WTC11 (cell line): ENCODE measurements around the gene ADRB1. TPM values are rescaled to one million over a fixed set of nuclear protein-coding genes. Genes with fewer than 3 reads are reported as not detected.

Experiments
- ATAC-seq: fragments of 200-7000 bp; cut with Tn5 transposase; 2 replicates; pipeline ENCODE4 v1.10.0; 2021; ENCODE audit warnings: mild to moderate bottlenecking, moderate library complexity
- CTCF ChIA-PET: fragments of 300-600 bp; sonication (Branson Sonifier 250); formaldehyde crosslinking; loops from one replicate; lab custom pipeline; 2021; ENCODE audit warnings: antibody characterized with exemption; lab: Charles Lee
- POLR2A ChIA-PET: fragments of 350-600 bp; sonication (Branson Sonifier 250); formaldehyde crosslinking; loops from one replicate; lab custom pipeline; 2021; ENCODE audit warnings: antibody characterized with exemption; lab: Charles Lee
- DNase-seq: peaks from one replicate; pipeline ENCODE4 v3.0.0; 2021; ENCODE audit warnings: low spot score
- H3K27ac Mint-ChIP-seq: 2 replicates; pipeline ENCODE4 v1.8.0; 2021; ENCODE audit warnings: mixed read lengths
- H3K27me3 Mint-ChIP-seq: 2 replicates; pipeline ENCODE4 v1.8.0; 2021; ENCODE audit warnings: low read depth, mild to moderate bottlenecking, moderate library complexity, mixed read lengths
- H3K36me3 Mint-ChIP-seq: 2 replicates; pipeline ENCODE4 v1.8.0; 2021; ENCODE audit warnings: mixed read lengths
- H3K4me1 Mint-ChIP-seq: 2 replicates; pipeline ENCODE4 v1.8.0; 2022; ENCODE audit warnings: mixed read lengths
- H3K4me3 Mint-ChIP-seq: 2 replicates; pipeline ENCODE4 v1.8.0; 2021; ENCODE audit warnings: mild to moderate bottlenecking, moderate library complexity, mixed read lengths
- H3K9me3 Mint-ChIP-seq: 2 replicates; pipeline ENCODE4 v1.8.0; 2021; ENCODE audit warnings: mixed read lengths
- CREB1 ChIP-seq: sonication (generic); formaldehyde crosslinking; IDR thresholded peaks from 2 replicates; pipeline ENCODE4 v1.8.0; 2023; ENCODE audit warnings: mild to moderate bottlenecking, missing genetic modification reagents
- EMX1 ChIP-seq: fragments of 250-450 bp; sonication (Bioruptor Pico); IDR thresholded peaks from 2 replicates; pipeline ENCODE4 v1.8.0; 2021; ENCODE audit warnings: mild to moderate bottlenecking
- FOXK1 ChIP-seq: sonication (generic); formaldehyde crosslinking; IDR thresholded peaks from 2 replicates; pipeline ENCODE4 v1.8.0; 2022; ENCODE audit warnings: mild to moderate bottlenecking, moderate library complexity, missing genetic modification reagents
- FOXP1 ChIP-seq: sonication (generic); formaldehyde crosslinking; IDR thresholded peaks from 2 replicates; pipeline ENCODE4 v1.8.0; 2022; ENCODE audit warnings: missing genetic modification reagents, mild to moderate bottlenecking, moderate library complexity, borderline replicate concordance
- GRHL2 ChIP-seq: fragments of 250-450 bp; sonication (Bioruptor Pico); IDR thresholded peaks from 2 replicates; pipeline ENCODE4 v1.8.0; 2022; ENCODE audit warnings: mild to moderate bottlenecking, moderate library complexity; ENCODE audit not compliant: insufficient replicate concordance, severe bottlenecking
- GTF2I ChIP-seq: fragments of 250-450 bp; sonication (Bioruptor Pico); conservative IDR thresholded peaks from 2 replicates; pipeline ENCODE4 v1.4.0; 2021; ENCODE audit warnings: mild to moderate bottlenecking
- MYBL2 ChIP-seq: sonication (generic); formaldehyde crosslinking; IDR thresholded peaks from 2 replicates; pipeline ENCODE4 v1.8.1; 2023; ENCODE audit warnings: mild to moderate bottlenecking, moderate library complexity, missing genetic modification reagents
- NFYB ChIP-seq: sonication (generic); formaldehyde crosslinking; conservative IDR thresholded peaks from 2 replicates; pipeline ENCODE4 v1.8.0; 2022; ENCODE audit warnings: low read depth, missing genetic modification reagents
- RELA ChIP-seq: sonication (generic); formaldehyde crosslinking; IDR thresholded peaks from 2 replicates; pipeline ENCODE4 v1.8.1; 2022; ENCODE audit warnings: missing genetic modification reagents, mild to moderate bottlenecking, borderline replicate concordance
- TEAD1 ChIP-seq: sonication (generic); formaldehyde crosslinking; IDR thresholded peaks from 2 replicates; pipeline ENCODE4 v1.8.0; 2022; ENCODE audit warnings: mild to moderate bottlenecking, missing genetic modification reagents
- TP53 ChIP-seq: sonication (generic); formaldehyde crosslinking; IDR thresholded peaks from 2 replicates; pipeline ENCODE4 v1.8.1; 2023; ENCODE audit warnings: mild to moderate bottlenecking, missing genetic modification reagents
- ZNF121 ChIP-seq: sonication (generic); formaldehyde crosslinking; IDR thresholded peaks from 2 replicates; pipeline ENCODE4 v1.8.0; 2023; ENCODE audit warnings: missing genetic modification reagents
- ZNF317 ChIP-seq: sonication (generic); formaldehyde crosslinking; IDR thresholded peaks from 2 replicates; pipeline ENCODE4 v1.8.1; 2023; ENCODE audit warnings: low read depth, mild to moderate bottlenecking, moderate library complexity, missing genetic modification reagents, borderline replicate concordance
- ZNF416 ChIP-seq: fragments of 250-450 bp; sonication (Bioruptor Pico); IDR thresholded peaks from 2 replicates; pipeline ENCODE4 v1.9.0; 2021; ENCODE audit warnings: mild to moderate bottlenecking, inconsistent platforms
- total RNA-seq: library from RNA; stranded (reverse); gene quantifications from 3 replicates; pipeline ENCODE4 v1.2.3, GENCODE V29; 2021
- TF ChIP-seq, protein P1 (sequence below): fragments of 200-600 bp; IDR thresholded peaks from 2 replicates; pipeline ENCODE4 v1.8.0; 2022; ENCODE audit warnings: antibody characterized with exemption
- TF ChIP-seq, protein P2 (sequence below): sonication (generic); formaldehyde crosslinking; conservative IDR thresholded peaks from 2 replicates; pipeline ENCODE4 v1.8.1; 2022; ENCODE audit warnings: mild to moderate bottlenecking, missing genetic modification reagents
- TF ChIP-seq, protein P3 (sequence below): sonication (generic); formaldehyde crosslinking; IDR thresholded peaks from 2 replicates; pipeline ENCODE4 v1.8.0; 2022; ENCODE audit warnings: mild to moderate bottlenecking, missing genetic modification reagents
- TF ChIP-seq, protein P4 (sequence below): fragments of 250-450 bp; sonication (Bioruptor Pico); IDR thresholded peaks from 2 replicates; pipeline ENCODE4 v1.9.0; 2021; ENCODE audit warnings: mild to moderate bottlenecking
- TF ChIP-seq, protein P5 (sequence below): sonication (generic); formaldehyde crosslinking; IDR thresholded peaks from 2 replicates; pipeline ENCODE4 v1.8.1; 2023; ENCODE audit warnings: mild to moderate bottlenecking, missing genetic modification reagents, moderate library complexity
- TF ChIP-seq, protein P6 (sequence below): fragments of 250-450 bp; sonication (Bioruptor Pico); conservative IDR thresholded peaks from 2 replicates; pipeline ENCODE4 v1.9.0; 2021; ENCODE audit warnings: mild to moderate bottlenecking
- TF ChIP-seq, protein P7 (sequence below): sonication (generic); formaldehyde crosslinking; IDR thresholded peaks from 2 replicates; pipeline ENCODE4 v1.8.1; 2022; ENCODE audit warnings: low read depth, missing genetic modification reagents, borderline replicate concordance

The ADRB1 gene
- total RNA-seq, 1 experiment from 2014 or later, result 0.35 TPM

DNA sequence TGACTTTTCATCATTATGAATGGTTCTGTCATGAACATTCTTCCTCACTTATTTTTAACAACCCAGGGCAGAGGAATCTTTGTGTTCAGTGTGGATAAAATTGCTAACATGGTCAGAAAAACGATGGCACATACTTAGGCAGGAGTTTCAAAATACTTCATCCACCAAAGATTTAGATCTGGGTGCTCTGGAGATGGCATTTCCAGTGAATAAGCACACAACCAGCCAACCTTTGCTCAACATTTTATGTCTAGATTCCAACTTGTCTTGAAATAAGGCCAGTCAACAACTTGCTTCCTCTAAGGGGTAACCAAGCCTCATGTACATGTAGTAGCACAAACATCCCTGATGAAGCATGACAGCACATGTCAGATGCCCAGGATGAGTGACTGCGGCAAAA is 33.4 kb upstream of the ADRB1 start:
- no peak for TF ChIP-seq MYBL2 (CRISPR knock-in tag)
- no peak for TF ChIP-seq TEAD1 (CRISPR knock-in tag)
- no peak for TF ChIP-seq FOXK1 (CRISPR knock-in tag)
- ATAC-seq, result no peak
- Mint-ChIP-seq H3K4me3 (no peak overlapping the region), H3K27ac (no peak overlapping the region), H3K9me3 (peaks cover 6% of the 10 kb centered on the region), H3K27me3 (no peaks in the 10 kb centered on the region), H3K4me1 (no peaks in the 10 kb centered on the region), H3K36me3 (peaks cover 2% of the 10 kb centered on the region)
- ChIA-PET POLR2A (no interaction called here), CTCF (no interaction called here)
- no peak for DNase-seq

DNA sequence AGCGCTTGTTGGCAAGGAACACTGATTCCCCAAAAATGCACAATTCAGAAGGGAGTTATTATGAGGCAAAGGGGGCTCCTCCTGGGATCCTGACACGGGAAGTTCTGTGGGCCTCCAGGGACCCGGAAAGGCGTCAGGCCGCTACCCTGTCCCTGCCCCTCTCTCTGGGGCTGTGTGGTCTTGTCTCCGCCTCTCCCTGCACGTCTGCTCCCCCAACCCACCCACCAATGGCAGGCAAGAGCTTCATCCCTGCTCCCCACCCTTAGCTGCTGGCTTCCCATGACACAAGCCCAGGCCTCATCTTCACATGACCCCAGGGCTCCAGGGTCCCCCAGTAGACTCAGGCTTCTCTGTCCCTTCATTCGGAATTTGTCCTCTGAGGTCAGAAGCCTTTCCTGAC is 31.0 kb upstream of the ADRB1 start:
- no peak overlapping the region for H3K4me3 Mint-ChIP-seq
- peaks cover 8% of the 10 kb centered on the region for H3K36me3 Mint-ChIP-seq
- ChIA-PET CTCF (interaction anchor here (0.6 to 1.0 kb wide), 2 partner anchors 10 to 242 kb away, joined by 3 to 4 read pairs; no protein-coding TSS in a partner anchor), POLR2A (interaction anchor here (0.5 kb wide), 1 partner anchor 76 kb away, joined by 4 read pairs; no protein-coding TSS in a partner anchor)
- ATAC-seq, result peak; percentile 32; the same call in 1 of the 2 replicates
- H3K9me3 Mint-ChIP-seq, result peaks cover 18% of the 10 kb centered on the region
- no peak for DNase-seq
- H3K4me1 Mint-ChIP-seq, result no peaks in the 10 kb centered on the region
- TF ChIP-seq GTF2I (CRISPR knock-in tag) (no peak), EMX1 (CRISPR knock-in tag) (no peak), TP53 (CRISPR knock-in tag) (no peak), CREB1 (CRISPR knock-in tag) (no peak), RELA (no peak), FOXP1 (CRISPR knock-in tag) (no peak), GRHL2 (CRISPR knock-in tag) (no peak), NFYB (no peak)
- TF ChIP-seq, protein P1, sequence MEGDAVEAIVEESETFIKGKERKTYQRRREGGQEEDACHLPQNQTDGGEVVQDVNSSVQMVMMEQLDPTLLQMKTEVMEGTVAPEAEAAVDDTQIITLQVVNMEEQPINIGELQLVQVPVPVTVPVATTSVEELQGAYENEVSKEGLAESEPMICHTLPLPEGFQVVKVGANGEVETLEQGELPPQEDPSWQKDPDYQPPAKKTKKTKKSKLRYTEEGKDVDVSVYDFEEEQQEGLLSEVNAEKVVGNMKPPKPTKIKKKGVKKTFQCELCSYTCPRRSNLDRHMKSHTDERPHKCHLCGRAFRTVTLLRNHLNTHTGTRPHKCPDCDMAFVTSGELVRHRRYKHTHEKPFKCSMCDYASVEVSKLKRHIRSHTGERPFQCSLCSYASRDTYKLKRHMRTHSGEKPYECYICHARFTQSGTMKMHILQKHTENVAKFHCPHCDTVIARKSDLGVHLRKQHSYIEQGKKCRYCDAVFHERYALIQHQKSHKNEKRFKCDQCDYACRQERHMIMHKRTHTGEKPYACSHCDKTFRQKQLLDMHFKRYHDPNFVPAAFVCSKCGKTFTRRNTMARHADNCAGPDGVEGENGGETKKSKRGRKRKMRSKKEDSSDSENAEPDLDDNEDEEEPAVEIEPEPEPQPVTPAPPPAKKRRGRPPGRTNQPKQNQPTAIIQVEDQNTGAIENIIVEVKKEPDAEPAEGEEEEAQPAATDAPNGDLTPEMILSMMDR, result no peak
- TF ChIP-seq, protein P2, sequence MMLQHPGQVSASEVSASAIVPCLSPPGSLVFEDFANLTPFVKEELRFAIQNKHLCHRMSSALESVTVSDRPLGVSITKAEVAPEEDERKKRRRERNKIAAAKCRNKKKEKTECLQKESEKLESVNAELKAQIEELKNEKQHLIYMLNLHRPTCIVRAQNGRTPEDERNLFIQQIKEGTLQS, result no peak
- TF ChIP-seq, protein P3, sequence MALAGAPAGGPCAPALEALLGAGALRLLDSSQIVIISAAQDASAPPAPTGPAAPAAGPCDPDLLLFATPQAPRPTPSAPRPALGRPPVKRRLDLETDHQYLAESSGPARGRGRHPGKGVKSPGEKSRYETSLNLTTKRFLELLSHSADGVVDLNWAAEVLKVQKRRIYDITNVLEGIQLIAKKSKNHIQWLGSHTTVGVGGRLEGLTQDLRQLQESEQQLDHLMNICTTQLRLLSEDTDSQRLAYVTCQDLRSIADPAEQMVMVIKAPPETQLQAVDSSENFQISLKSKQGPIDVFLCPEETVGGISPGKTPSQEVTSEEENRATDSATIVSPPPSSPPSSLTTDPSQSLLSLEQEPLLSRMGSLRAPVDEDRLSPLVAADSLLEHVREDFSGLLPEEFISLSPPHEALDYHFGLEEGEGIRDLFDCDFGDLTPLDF (CRISPR knock-in tag), result no peak
- H3K27ac Mint-ChIP-seq, result no peak overlapping the region
- H3K27me3 Mint-ChIP-seq, result no peaks in the 10 kb centered on the region

DNA sequence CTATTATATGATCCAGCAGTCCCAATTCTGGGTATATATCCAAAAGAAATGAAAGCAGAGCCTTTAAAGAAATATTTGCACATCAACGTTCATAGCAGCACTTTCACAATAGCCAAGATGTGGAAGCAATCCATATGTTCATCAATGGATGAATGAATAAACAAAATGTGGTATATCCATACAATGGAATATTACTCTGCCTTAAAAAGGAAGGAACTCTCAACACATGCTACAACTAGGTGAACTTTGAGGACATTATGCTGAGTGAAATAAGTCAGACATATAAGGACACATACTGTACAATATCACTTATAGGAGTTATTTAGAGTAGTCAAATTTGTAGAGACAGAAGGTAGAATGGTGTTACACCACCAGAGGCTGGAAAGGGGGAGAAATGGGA is 28.0 kb upstream of the ADRB1 start:
- Mint-ChIP-seq H3K4me1 (no peaks in the 10 kb centered on the region), H3K27me3 (no peaks in the 10 kb centered on the region; the same call in 1 of the 2 replicates), H3K27ac (no peak overlapping the region), H3K4me3 (no peak overlapping the region), H3K9me3 (peaks cover 18% of the 10 kb centered on the region), H3K36me3 (peaks cover 8% of the 10 kb centered on the region)
- ATAC-seq, result no peak
- ChIA-PET POLR2A (no interaction called here), CTCF (no interaction called here)
- DNase-seq, result no peak
- TF ChIP-seq, protein P4, sequence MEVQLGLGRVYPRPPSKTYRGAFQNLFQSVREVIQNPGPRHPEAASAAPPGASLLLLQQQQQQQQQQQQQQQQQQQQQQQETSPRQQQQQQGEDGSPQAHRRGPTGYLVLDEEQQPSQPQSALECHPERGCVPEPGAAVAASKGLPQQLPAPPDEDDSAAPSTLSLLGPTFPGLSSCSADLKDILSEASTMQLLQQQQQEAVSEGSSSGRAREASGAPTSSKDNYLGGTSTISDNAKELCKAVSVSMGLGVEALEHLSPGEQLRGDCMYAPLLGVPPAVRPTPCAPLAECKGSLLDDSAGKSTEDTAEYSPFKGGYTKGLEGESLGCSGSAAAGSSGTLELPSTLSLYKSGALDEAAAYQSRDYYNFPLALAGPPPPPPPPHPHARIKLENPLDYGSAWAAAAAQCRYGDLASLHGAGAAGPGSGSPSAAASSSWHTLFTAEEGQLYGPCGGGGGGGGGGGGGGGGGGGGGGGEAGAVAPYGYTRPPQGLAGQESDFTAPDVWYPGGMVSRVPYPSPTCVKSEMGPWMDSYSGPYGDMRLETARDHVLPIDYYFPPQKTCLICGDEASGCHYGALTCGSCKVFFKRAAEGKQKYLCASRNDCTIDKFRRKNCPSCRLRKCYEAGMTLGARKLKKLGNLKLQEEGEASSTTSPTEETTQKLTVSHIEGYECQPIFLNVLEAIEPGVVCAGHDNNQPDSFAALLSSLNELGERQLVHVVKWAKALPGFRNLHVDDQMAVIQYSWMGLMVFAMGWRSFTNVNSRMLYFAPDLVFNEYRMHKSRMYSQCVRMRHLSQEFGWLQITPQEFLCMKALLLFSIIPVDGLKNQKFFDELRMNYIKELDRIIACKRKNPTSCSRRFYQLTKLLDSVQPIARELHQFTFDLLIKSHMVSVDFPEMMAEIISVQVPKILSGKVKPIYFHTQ (CRISPR knock-in tag), result no peak
- TF ChIP-seq, protein P5, sequence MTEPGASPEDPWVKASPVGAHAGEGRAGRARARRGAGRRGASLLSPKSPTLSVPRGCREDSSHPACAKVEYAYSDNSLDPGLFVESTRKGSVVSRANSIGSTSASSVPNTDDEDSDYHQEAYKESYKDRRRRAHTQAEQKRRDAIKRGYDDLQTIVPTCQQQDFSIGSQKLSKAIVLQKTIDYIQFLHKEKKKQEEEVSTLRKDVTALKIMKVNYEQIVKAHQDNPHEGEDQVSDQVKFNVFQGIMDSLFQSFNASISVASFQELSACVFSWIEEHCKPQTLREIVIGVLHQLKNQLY, result no peak
- TF ChIP-seq ZNF416 (CRISPR knock-in tag) (no peak), ZNF121 (CRISPR knock-in tag) (no peak), CREB1 (CRISPR knock-in tag) (no peak), GRHL2 (CRISPR knock-in tag) (no peak), ZNF317 (CRISPR knock-in tag) (no peak)
- TF ChIP-seq, protein P6, sequence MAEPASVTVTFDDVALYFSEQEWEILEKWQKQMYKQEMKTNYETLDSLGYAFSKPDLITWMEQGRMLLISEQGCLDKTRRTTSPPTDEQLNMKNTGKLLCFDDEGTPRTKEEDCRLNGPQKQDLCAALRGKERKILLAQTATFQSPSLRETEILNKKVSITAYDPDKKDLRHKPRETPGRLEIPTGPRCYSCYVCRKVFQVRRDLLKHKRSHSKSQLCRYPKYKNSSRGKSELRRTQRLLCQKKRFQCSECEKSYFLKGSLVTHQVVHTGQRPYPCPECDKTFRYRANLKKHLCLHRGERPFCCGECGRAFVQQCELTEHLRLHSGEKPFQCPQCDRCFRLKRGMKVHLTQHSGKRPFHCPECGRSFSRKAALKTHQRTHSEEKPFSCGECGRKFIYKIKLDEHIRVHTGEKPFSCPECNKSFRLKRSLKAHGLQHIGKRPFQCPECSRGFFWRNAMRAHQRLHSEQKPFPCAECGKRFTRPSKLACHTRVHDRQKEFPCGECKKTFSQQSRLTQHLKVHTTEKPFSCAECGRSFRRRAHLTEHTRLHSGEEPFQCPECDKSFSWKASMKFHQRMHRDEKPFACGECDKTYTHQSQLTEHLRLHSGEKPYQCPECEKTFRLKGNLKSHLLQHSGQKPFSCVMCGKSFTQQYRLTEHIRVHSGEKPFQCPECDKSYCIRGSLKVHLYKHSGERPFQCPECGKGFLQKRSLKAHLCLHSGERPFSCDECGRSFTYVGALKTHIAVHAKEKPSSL, result no peak
- TF ChIP-seq, protein P7, sequence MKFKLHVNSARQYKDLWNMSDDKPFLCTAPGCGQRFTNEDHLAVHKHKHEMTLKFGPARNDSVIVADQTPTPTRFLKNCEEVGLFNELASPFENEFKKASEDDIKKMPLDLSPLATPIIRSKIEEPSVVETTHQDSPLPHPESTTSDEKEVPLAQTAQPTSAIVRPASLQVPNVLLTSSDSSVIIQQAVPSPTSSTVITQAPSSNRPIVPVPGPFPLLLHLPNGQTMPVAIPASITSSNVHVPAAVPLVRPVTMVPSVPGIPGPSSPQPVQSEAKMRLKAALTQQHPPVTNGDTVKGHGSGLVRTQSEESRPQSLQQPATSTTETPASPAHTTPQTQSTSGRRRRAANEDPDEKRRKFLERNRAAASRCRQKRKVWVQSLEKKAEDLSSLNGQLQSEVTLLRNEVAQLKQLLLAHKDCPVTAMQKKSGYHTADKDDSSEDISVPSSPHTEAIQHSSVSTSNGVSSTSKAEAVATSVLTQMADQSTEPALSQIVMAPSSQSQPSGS (CRISPR knock-in tag), result no peak
